Coronary artery (tissue), 2 donors: Measurements from ENCODE around the gene GPX6.
A peak's percentile ranks its signal among the peaks of the same experiment; 100 is the strongest.

ENCODE experiments used
- DNase-seq: peaks from one replicate; pipeline ENCODE4 v3.0.0-alpha.2; 2017; ENCODE audit warnings: low spot score
- H3K27ac ChIP-seq, 2 donors: fragments of 200-600 bp; sonication (generic); one replicate each; pipeline ENCODE4 v1.5.1; 2016 to 2019
- H3K4me3 ChIP-seq: fragments of 200-600 bp; sonication (generic); 2 replicates; pipeline ENCODE4 v1.5.1; 2016; ENCODE audit warnings: mild to moderate bottlenecking, moderate library complexity
- CTCF ChIP-seq: fragments of 200-600 bp; sonication (generic); IDR thresholded peaks from one replicate; pipeline ENCODE4 v1.5.1; 2019; ENCODE audit warnings: antibody characterized with exemption

Gene GPX6

GRCh38 chr6:28515676-28516075 lies at the start of gene GPX6:
GPX6 (minus strand) TSS chr6:28515793; CDS start chr6:28515743, 50 bp downstream.
- DNase-seq = no peak
- H3K27ac ChIP-seq = no peak within 1 kb of the TSS
- H3K4me3 ChIP-seq = no peak within 1 kb of the TSS
- TF ChIP-seq CTCF = no peak

- no peak for DNase-seq
- Histone ChIP-seq H3K4me3 (no peak overlapping the region), H3K27ac (no peak overlapping the region)
- no peak for TF ChIP-seq CTCF
These were observed 48.0 kb upstream of the GPX6 start for GRCh38 chr6:28563430-28564095.

DNA sequence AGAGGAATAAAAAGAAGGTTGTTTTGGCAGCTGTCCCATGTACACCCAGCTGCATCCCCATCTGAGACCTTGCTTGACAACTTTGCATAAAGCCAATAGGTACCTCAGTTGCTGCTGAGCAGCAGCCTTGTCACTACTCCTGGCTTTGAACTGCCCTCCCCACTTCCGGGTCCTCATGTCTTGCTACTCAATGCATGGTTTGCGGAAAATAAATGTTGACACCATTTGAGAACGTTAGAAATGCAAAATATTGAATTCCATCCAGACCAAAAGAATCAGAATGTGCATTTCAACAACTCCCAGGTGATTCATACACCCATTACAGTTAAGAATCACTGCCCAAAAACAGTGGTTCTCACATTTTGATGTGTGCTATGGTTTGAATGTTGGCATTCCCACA lies 43.0 kb upstream of the GPX6 start:
- Histone ChIP-seq H3K27ac (no peak overlapping the region), H3K4me3 (no peak overlapping the region)
- no peak for TF ChIP-seq CTCF
- DNase-seq = no peak

- Histone ChIP-seq H3K27ac (no peak overlapping the region), H3K4me3 (no peak overlapping the region)
- no peak for DNase-seq
- no peak for TF ChIP-seq CTCF
These were observed 39.5 kb upstream of the GPX6 start for GRCh38 chr6:28555136-28555535.

DNA sequence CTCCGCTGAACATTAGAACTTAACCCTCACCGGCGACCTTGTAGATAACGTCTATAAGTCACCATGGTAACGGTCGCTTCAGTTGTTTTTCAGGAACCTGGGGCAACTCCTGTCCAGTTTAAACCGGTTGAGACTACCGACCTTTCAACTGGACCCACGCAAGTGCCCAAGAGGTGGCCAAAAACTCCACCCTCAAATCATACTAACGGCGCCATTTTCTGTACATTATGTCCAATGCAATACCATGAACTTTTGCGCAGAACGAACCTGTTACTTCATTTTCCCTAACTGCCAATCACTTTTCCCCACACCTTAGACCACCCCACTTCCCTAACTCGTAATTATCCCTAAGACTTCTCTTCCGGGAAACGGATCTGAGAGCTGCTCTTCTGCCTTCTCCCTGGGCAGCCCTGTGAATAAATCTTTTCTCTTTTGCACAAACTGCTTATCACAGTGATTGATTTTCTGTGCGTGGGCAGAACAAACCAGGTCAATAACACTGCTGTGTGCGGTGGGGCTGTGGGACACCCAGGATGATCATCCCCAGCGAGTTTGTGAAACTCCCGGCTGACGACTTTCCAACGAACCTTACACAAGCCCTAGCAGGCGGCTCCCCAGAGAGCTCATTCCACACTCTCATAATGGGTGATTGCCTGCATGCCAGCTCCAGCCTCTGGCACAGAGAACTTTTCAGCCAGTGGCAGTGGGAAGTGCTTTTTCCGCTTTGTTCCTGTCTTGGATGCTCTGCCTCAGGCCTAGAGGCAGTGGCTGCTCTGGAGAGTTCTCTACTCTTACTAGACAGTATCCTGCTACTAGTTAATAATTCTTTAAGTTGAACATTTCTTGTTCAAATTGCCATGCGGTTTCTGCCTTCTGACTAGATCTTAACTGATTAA lies 38.6 kb upstream of the GPX6 start:
- Histone ChIP-seq H3K27ac (no peak overlapping the region), H3K4me3 (peak overlapping the region; percentile 16)
- TF ChIP-seq CTCF = no peak
- no peak for DNase-seq

- Histone ChIP-seq H3K4me3 (peak overlapping the region; percentile 16), H3K27ac (no peak overlapping the region)
- TF ChIP-seq CTCF = no peak
- DNase-seq = no peak
These were observed 37.9 kb upstream of the GPX6 start for GRCh38 chr6:28553384-28553985.
